Astrocyte of the spinal cord (primary cell): ENCODE data around the gene WFDC1.

Experiments used
- DNase-seq: peaks from one replicate; pipeline ENCODE4 v3.0.0; 2011; ENCODE audit warnings: low read depth, low spot score
- H3K4me3 ChIP-seq: 2 replicates; pipeline ENCODE4 v1.5.1; 2011; ENCODE audit warnings: low read depth, mild to moderate bottlenecking, low read length, moderate library complexity
- in situ Hi-C: cut with HindIII; loops from 2 replicates; pipeline ENCODE4 v1.10.0; 2017; ENCODE audit warnings: low sequenced_read_pairs
- TF ChIP-seq, protein P1 (sequence below): IDR thresholded peaks from 2 replicates; pipeline ENCODE4 v1.5.1; 2012; ENCODE audit warnings: low read depth, mild to moderate bottlenecking, low read length, inconsistent platforms

The WFDC1 gene

DNA sequence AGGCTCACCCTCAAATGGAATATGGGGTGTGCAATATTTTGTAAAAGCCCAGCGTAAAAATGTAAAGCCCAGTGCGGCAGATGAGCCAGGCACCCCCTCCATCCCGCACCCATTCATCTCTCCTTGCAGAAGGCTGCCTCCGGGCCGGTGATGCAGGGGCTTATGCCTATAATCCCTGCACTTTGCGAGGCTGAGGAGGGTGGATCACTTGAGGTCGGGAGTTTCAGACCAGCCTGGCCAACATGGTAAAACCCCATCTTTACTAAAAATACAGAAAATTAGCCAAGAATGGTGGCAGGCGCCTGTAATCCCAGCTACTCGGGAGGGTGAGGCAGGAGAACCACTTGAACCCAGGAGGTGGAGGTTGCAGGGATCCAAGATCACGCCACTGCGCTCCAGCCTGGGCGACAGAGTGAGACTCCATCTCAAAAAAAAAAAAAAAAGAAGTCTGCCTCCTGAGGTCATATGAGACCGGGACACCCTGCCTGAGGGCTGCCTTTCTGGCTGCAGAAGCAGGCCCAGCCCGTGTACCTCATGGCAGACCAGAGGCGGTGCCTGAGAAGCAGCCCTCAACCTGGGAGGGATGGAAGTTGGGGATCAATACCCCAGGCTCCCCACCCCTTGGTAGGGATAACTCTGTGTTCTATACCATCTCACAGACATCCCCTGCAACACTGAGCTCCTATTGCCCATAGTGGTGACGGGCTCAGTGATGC lies 56.2 kb downstream of the WFDC1 start:
- in situ Hi-C loops = no loop called here
- H3K4me3 ChIP-seq = no peak overlapping the region
- TF ChIP-seq, protein P1, sequence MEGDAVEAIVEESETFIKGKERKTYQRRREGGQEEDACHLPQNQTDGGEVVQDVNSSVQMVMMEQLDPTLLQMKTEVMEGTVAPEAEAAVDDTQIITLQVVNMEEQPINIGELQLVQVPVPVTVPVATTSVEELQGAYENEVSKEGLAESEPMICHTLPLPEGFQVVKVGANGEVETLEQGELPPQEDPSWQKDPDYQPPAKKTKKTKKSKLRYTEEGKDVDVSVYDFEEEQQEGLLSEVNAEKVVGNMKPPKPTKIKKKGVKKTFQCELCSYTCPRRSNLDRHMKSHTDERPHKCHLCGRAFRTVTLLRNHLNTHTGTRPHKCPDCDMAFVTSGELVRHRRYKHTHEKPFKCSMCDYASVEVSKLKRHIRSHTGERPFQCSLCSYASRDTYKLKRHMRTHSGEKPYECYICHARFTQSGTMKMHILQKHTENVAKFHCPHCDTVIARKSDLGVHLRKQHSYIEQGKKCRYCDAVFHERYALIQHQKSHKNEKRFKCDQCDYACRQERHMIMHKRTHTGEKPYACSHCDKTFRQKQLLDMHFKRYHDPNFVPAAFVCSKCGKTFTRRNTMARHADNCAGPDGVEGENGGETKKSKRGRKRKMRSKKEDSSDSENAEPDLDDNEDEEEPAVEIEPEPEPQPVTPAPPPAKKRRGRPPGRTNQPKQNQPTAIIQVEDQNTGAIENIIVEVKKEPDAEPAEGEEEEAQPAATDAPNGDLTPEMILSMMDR = no peak
- no peak for DNase-seq

DNA sequence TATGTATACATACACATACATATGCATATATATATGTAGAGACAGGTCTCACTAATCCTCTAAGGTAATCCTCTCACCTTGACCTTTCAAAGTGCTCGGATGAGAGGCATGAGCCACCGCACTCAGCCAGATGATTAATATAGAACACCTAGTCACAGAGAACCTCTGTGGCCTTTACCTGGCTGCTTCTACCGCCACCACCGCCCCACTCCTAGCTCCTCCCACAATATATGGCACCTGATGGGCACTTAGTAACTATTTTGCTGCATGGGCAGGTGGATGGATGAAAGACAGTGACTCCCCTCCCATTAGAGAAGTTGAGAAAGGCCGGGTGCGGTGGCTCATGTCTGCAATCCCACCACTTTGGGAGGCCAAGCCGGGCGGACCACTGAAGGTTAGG lies 57.0 kb downstream of the WFDC1 start:
- TF ChIP-seq, protein P1 = no peak
- no peak overlapping the region for H3K4me3 ChIP-seq
- DNase-seq = no peak
- in situ Hi-C loops = no loop called here

DNA sequence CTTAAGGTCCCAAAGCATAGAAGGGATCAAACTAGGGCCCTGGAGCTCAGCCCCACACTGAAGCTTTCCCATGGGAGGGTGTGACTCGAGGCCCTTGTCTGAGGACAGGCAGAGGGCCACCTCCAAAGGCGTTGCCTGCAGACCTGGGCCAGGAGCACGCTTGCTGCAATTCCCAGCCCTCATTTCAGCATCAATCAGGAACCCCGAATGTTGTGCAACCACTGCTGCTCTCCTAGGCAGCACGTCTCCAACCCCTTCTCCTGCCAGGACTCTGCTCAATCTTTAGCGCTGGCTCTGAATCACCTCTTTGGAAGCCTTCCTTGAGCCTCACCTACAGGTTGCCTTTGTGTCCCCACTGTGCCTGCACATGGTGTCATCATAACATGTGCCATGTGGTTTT lies 59.6 kb downstream of the WFDC1 start:
- in situ Hi-C loops = no loop called here
- no peak for DNase-seq
- TF ChIP-seq, protein P1 = no peak
- no peak overlapping the region for H3K4me3 ChIP-seq

DNA sequence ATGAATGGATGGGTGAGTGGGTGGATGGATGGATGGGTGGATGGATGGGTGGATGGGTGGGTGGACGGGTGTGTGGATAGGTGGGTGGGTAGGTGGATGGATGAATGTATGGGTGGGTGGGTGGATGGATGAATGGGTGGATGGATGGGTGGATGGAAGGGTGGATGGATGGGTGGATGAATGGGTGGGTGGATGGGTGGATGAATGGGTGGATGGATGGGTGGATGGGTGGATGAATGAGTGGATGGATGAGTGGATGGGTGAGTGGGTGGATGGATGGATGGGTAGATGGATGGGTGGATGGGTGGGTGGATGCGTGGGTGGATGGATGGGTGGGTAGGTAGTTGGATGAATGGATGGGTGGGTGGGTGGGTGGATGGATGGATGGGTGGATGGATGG lies 60.5 kb downstream of the WFDC1 start:
- DNase-seq = no peak
- TF ChIP-seq, protein P1 = no peak
- H3K4me3 ChIP-seq = no peak overlapping the region
- in situ Hi-C loops = no loop called here

DNA sequence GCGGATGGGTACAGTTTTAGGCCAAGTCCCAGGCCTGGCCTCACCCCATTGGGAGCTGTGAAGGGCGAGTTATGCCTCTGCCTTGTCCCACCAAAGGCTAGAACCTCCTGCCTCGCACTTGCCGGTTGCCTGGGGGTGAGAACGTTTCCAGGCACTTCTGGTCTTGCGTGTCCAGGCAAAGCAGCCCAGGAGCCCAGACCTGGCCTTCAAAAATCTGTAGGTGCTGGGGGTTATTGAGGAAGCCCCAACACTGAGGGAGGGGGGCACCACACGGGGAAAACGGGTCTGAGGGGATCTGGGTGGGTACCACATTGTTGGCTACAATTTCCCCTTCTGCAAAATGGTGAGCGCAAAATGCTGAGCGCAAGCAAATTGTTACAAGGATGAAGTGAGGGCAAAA lies 61.5 kb downstream of the WFDC1 start:
- DNase-seq = no peak
- in situ Hi-C loops = no loop called here
- TF ChIP-seq, protein P1 = no peak
- no peak overlapping the region for H3K4me3 ChIP-seq

DNA sequence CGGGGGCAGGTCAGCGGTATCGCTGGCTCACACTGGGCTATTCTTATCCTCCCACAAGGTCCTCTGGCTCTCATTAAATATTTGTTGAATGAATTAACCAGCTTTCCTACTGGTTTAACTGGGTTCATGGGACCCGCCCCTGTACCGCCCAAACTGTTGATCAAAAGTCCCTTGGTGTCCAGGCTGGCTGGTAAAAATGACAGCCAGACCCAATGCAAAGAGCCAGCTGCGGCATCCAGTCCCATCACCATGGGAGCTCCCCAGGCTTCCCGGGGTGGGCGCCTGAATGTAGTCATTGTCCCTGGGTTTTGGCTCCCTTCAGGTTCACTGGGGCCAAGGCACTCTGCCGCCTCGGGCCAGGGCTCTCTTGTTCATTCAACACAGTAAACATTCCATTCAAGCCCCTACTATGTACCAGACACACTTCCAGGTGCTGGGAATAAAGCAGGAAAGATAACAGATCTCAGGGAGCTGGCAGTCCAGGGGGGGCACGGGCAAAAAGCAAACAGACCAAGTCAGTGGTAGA lies 62.0 kb downstream of the WFDC1 start:
- in situ Hi-C loops = no loop called here
- H3K4me3 ChIP-seq = no peak overlapping the region
- no peak for DNase-seq
- TF ChIP-seq, protein P1 = no peak
